OCI-LY7 (cell line): Measurements from ENCODE around the gene PANK3. TPM values are rescaled to one million over a fixed set of nuclear protein-coding genes. Genes with fewer than 3 reads are reported as not detected.

ENCODE experiments used
- BruUV-seq: library from RNA; stranded (reverse); fragments of 400-500 nt; replicated peaks from 2 replicates; lab custom pipeline; 2021; lab: Mats Ljungman, UMichigan
- CTCF ChIA-PET: fragments of 300-600 bp; sonication (Branson Sonifier 250); formaldehyde crosslinking; loops from one replicate; lab custom pipeline; 2022; ENCODE audit warnings: antibody characterized with exemption; ENCODE audit not compliant: unreplicated experiment; lab: Charles Lee
- POLR2A ChIA-PET: fragments of 300-600 bp; sonication (Branson Sonifier 250); formaldehyde crosslinking; loops from one replicate; lab custom pipeline; 2022; ENCODE audit warnings: antibody characterized with exemption; lab: Charles Lee
- DNase-seq: peaks from one replicate; pipeline ENCODE4 v3.0.0-alpha.2; 2015; ENCODE audit warnings: low spot score
- H2AFZ ChIP-seq: fragments of 200-600 bp; sonication (generic), shearing (Covaris generic); 2 replicates; pipeline ENCODE4 v1.6.1; 2014; ENCODE audit warnings: mild to moderate bottlenecking, antibody characterized with exemption, low read length, moderate library complexity
- H3K27ac ChIP-seq: fragments of 200-600 bp; sonication (generic); 2 replicates; pipeline ENCODE4 v1.5.1; 2014; ENCODE audit warnings: mixed run types, low read depth, mild to moderate bottlenecking, moderate library complexity, low read length, inconsistent platforms; ENCODE audit not compliant: poor library complexity, severe bottlenecking
- H3K36me3 ChIP-seq: fragments of 200-600 bp; sonication (generic); 2 replicates; pipeline ENCODE4 v1.6.1; 2014; ENCODE audit warnings: mild to moderate bottlenecking, antibody characterized with exemption, low read length, moderate library complexity, mixed read lengths; ENCODE audit not compliant: insufficient read depth
- H3K4me1 ChIP-seq: fragments of 200-600 bp; sonication (generic); 2 replicates; pipeline ENCODE4 v1.5.1; 2014; ENCODE audit warnings: mild to moderate bottlenecking, low read length; ENCODE audit not compliant: insufficient read depth, poor library complexity, severe bottlenecking
- H3K4me2 ChIP-seq: fragments of 200-600 bp; sonication (generic); 2 replicates; pipeline ENCODE4 v1.6.1; 2014; ENCODE audit warnings: mild to moderate bottlenecking, low read length
- H3K4me3 ChIP-seq: fragments of 200-600 bp; sonication (generic); 2 replicates; pipeline ENCODE4 v1.5.1; 2014; ENCODE audit warnings: mild to moderate bottlenecking, low read depth, low read length; ENCODE audit not compliant: poor library complexity, severe bottlenecking
- H3K79me2 ChIP-seq: fragments of 200-600 bp; sonication (generic); 2 replicates; pipeline ENCODE4 v1.6.1; 2016; ENCODE audit warnings: low read depth, mild to moderate bottlenecking, low read length, moderate library complexity, mixed read lengths; ENCODE audit not compliant: insufficient read depth
- H3K9me2 ChIP-seq: fragments of 200-600 bp; sonication (generic); 2 replicates; pipeline ENCODE4 v1.6.1; 2016; ENCODE audit warnings: mild to moderate bottlenecking, low read length, mixed read lengths; ENCODE audit not compliant: insufficient read depth
- H3K9me3 ChIP-seq: fragments of 200-600 bp; sonication (generic); 2 replicates; pipeline ENCODE4 v1.6.1; 2014; ENCODE audit warnings: mild to moderate bottlenecking, mixed run types, low read length, mixed read lengths
- H4K20me1 ChIP-seq: fragments of 200-600 bp; sonication (generic); 2 replicates; pipeline ENCODE4 v1.6.1; 2014; ENCODE audit warnings: mild to moderate bottlenecking, antibody characterized with exemption, low read length, moderate library complexity, mixed read lengths; ENCODE audit not compliant: insufficient read depth
- CTCF ChIP-seq: fragments of 200-600 bp; sonication (generic); conservative IDR thresholded peaks from 2 replicates; pipeline ENCODE4 v1.5.1; 2014; ENCODE audit warnings: mild to moderate bottlenecking, antibody characterized with exemption, low read length, moderate library complexity, mixed read lengths
- EZH2phosphoT487 ChIP-seq: fragments of 200-600 bp; sonication (generic); IDR thresholded peaks from 2 replicates; pipeline ENCODE4 v1.6.1; 2018; ENCODE audit warnings: low read depth, borderline replicate concordance, mild to moderate bottlenecking, mixed run types, antibody characterized with exemption, low read length, moderate library complexity, mixed read lengths
- intact Hi-C: fragments of 100-400 bp; cut with micrococcal nuclease; formaldehyde crosslinking; loops from one replicate; pipeline ENCODE4 v1.10.0; 2022; ENCODE audit not compliant: unreplicated experiment
- total RNA-seq, 2 experiments: library from RNA; depleted of rRNA in 1 of 2; stranded (reverse); fragments of >200 nt in 1 of 2; shearing (Covaris generic) in 1 of 2; gene quantifications; 2 replicates each; pipeline ENCODE4 v1.2.3, GENCODE V29; 2014 to 2022

PANK3 gene
- total RNA-seq, 2 experiments from 2014 or later: 33.9 to 76.6 TPM

- no peaks in the 10 kb centered on the region for H4K20me1 ChIP-seq
- CTCF ChIA-PET: no interaction called here
- intact Hi-C loops: no loop called here
Measured at GRCh38 chr5:168608386-168608785, 29.2 kb upstream of the PANK3 start.

GRCh38 chr5:168607946-168608345, 28.8 kb upstream of the PANK3 start:
- TF ChIP-seq CTCF (no peak), EZH2phosphoT487 (no peak)
- no peak for DNase-seq
- intact Hi-C loops: no loop called here

More at GRCh38 chr5:168608386-168608785, 29.2 kb upstream of the PANK3 start:
- Histone ChIP-seq H3K27ac (no peak overlapping the region), H3K36me3 (no peaks in the 10 kb centered on the region), H2AFZ (no peak overlapping the region), H3K4me3 (no peak overlapping the region), H3K79me2 (no peaks in the 10 kb centered on the region), H3K4me1 (no peaks in the 10 kb centered on the region), H3K9me3 (no peaks in the 10 kb centered on the region), H3K9me2 (no peaks in the 10 kb centered on the region), H3K4me2 (no peak overlapping the region)
- POLR2A ChIA-PET: interaction anchor here (0.7 kb wide), 1 partner anchor 22 kb away, joined by 3 read pairs; no protein-coding TSS in a partner anchor
- no TSS peak for BruUV-seq
- TF ChIP-seq EZH2phosphoT487 (no peak), CTCF (no peak)
- DNase-seq: no peak

GRCh38 chr5:168606562-168606961, 27.4 kb upstream of the PANK3 start:
- Histone ChIP-seq H3K4me3 (no peak overlapping the region), H3K27ac (no peak overlapping the region), H3K4me2 (no peak overlapping the region), H3K36me3 (no peaks in the 10 kb centered on the region), H4K20me1 (no peaks in the 10 kb centered on the region), H3K4me1 (no peaks in the 10 kb centered on the region), H3K9me3 (no peaks in the 10 kb centered on the region), H2AFZ (no peak overlapping the region), H3K79me2 (no peaks in the 10 kb centered on the region), H3K9me2 (no peaks in the 10 kb centered on the region)
- BruUV-seq: no TSS peak
- CTCF ChIA-PET: no interaction called here
- TF ChIP-seq CTCF (no peak), EZH2phosphoT487 (no peak)
- intact Hi-C loops: no loop called here
- POLR2A ChIA-PET: interaction anchor here (0.6 to 0.9 kb wide), 2 partner anchors 9 to 98 kb away, joined by 4 read pairs; no protein-coding TSS in a partner anchor
- DNase-seq: no peak

More at GRCh38 chr5:168607946-168608345, 28.8 kb upstream of the PANK3 start:
- no peaks in the 10 kb centered on the region for H3K9me2 ChIP-seq
- H2AFZ ChIP-seq: no peak overlapping the region
- no peaks in the 10 kb centered on the region for H4K20me1 ChIP-seq
- no peaks in the 10 kb centered on the region for H3K36me3 ChIP-seq
- no peak overlapping the region for H3K27ac ChIP-seq
- H3K9me3 ChIP-seq: no peaks in the 10 kb centered on the region
- ChIA-PET POLR2A (interaction anchor here (0.7 kb wide), 1 partner anchor 23 kb away, joined by 3 read pairs; no protein-coding TSS in a partner anchor), CTCF (no interaction called here)
- no TSS peak for BruUV-seq
- H3K4me2 ChIP-seq: no peak overlapping the region
- H3K4me1 ChIP-seq: no peaks in the 10 kb centered on the region
- no peaks in the 10 kb centered on the region for H3K79me2 ChIP-seq
- no peak overlapping the region for H3K4me3 ChIP-seq
